NCI-H524 treated with DMSO at 0.1 percent for 48 hours (cell line): ENCODE measurements around the gene FYCO1.

Experiments used
- DNase-seq: peaks from one replicate; lab custom pipeline; 2025; lab: John Stamatoyannopoulos, UW

Gene FYCO1

DNA sequence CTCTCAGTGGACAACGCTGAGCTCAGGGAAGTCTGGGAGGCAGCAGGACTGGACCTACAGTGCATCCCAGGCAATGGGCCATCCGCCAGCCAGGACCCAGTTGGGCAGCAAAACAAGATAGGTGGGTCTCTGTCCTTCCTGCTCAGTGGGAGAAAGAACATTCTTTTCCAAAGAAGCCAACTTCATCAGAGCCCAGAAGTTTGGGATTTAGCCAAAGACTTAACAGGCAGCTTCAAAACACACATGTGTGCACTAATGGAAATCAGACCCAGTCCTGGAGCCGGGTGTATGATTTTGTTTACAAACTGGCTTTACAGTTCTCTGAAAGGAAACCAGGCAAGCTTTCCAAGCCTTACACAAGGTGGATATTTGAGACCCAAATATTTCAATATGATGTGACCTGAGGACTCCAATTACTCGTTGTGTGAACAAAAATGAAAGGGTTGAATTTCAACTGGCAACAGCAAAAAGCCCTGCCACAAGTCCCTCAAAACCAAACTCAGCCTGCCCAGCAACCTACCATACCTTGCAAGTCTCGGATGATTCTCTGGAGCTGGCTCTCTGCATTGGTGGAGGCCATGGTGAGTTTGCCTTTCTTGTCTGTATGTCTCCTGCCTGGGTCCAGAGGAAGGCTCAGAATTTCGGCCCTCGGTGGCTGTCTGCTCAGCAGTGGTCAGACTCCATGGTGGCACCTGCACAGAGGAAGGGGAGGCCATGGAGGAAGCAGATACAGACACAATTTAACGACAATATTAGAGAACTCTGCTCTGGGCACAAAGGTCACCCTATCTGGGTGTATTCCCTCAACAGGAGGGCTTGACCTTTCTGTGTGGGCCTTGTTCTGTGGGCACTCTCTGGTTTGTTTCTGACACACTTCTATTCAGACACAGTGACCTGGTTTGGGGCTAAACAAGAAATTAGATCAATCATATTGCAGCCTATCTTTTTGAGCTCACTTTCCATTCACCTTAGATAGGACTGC lies 11.0 kb downstream of the FYCO1 start:
- DNase-seq, result no peak

DNA sequence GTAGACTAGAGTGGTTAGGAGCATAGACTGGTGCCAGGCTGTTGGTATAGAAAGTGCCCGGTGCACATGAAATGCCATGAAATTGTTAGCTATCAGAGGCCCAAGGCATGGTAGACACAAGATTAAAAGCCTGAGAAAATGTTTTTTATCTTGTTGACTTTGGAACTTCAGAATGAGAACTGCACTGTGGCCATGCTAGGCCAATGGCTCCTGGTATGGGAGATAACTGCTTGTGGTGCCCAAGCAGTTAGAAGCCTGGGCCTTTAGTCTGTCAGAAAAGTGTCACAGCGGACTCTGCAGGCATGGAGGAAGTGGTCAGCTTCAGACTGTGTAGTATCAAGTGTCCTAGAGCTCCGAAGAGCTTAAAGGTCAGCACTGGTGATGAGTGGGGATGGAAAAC lies 11.9 kb downstream of the FYCO1 start:
- DNase-seq, result no peak

DNA sequence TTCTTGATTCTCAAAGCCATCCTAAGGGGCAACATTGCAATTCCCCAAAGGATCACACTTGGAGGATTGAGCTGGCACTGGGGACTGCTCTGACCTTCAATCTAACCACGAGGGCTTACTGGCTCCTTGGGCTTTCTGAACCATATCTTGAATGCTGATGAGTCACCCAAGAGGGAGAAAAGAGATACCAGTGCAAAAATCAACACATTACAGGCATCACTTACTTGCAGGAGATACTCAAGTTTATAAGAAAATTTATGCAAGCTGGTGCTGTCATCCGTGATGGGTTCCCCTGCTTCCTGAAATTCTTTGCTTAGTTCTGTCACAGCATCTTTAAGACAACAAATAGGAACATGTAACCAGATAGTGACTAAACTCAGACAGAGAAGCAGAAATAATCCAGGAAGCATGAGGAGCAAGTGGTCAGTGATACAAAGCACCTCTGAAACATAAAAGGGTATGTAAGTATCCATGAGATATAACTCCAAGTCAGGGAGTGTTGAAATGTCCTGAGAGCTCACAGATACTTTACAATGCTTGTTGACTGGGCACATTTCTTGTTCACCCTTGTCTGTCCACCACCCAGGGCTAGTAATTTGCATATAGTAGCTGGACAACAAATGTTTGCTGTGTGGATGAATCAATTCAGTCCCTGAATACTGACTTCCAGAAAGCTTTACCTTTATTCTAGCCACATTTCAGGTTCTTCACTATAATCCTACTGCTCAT lies 14.1 kb downstream of the FYCO1 start:
- no peak for DNase-seq

DNA sequence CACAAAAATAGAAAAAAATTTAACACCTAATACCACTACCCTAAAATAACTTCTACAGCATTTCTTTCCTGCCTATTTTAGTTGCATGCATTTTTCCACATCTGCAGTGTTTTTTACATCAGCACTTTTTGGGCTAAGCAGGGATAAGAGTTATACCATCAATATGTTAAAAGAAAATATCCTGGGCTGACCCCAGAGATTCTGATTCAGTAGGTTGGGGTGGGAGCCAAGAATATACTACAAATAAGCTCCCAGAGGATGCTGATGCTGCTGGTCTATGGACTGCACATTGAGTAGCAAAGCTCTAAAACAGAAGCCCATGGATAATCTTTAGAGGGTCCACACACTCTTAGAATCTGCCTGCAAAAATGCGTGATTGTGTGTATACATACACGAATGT lies 14.8 kb downstream of the FYCO1 start:
- no peak for DNase-seq

- DNase-seq, result no peak
These were observed 15.3 kb downstream of the FYCO1 start for GRCh38 chr3:45980229-45980813.

GRCh38 chr3:45979378-45979777 lies 16.2 kb downstream of the FYCO1 start:
- no peak for DNase-seq

DNA sequence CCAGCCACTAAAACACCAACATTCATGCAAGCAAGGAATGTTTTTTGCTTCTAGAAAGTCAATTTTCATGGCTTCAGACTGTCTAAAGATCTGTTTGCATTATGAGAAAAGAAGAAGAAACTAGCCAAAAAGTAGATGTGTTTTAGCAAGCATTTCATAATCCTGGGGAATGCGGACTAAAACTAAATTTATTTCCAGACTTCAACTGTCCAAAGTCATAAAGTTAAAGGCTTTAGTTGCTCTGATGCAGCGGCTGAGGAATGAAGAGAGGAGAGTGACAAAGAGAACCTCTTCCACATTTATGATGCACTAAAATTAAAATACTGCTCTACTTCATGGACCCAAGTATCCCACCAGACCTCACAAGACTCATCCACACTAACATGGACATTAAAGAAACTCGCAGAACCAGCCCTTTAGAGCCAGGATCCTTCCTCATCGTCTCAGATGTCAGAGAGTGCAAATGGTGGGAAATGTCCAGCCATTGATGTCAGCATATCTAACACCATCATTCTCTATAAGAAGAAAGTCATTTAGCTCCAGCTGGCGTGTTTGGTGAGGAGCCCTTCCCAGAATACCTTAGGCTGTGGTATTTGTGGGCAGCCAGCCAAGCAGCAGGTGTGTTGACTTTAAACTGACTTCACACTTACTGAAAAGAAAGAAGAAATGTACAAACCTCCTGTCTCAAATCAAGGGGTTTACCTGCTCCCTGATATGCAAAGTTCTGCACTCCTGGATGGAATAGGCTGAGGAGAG lies 17.4 kb downstream of the FYCO1 start:
- no peak for DNase-seq

GRCh38 chr3:45976191-45977091 lies 19.2 kb downstream of the FYCO1 start:
- no peak for DNase-seq

DNA sequence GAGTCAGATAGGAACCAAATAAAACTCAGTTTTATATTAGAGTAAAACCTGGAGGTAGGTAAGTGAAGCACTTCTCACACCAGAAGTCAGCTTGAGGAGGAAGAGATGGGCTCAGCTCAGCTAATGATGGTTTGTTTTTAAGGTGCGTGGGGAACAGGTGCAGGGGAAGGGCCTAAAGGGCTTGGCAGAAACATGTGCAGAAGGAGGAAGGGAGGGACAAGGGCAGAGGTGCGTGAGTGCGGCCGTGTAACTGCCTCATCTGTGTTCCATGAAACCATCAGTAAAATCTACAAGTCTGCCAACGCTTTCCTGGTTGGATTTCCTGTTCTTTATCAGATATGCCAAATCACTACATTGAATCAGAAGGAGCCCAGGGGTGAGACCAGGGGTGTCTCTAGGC lies 19.9 kb downstream of the FYCO1 start:
- no peak for DNase-seq

DNA sequence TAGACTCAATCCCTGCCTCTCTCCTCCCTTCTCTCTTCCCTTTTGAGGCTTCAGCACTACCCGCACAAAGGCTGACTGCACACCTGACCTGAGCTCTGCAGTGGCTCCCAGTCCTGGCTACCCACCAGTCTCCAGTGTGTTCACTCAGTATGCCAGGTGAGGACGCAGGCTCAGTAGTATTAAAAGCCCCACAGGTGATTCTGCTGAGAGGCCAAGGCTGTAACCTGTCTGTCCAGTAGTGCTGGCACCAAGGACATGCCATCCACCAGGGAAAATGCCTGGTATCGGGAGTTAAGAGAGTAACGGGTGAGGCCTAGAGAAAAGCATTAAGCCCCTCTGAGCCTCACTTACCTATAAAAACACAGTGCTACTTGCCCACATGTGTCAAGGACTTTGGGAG lies 20.9 kb downstream of the FYCO1 start:
- DNase-seq, result no peak

- DNase-seq, result no peak
These were observed 22.9 kb downstream of the FYCO1 start for GRCh38 chr3:45972534-45973402.

GRCh38 chr3:45969953-45970352 lies 25.7 kb downstream of the FYCO1 start:
- no peak for DNase-seq

DNA sequence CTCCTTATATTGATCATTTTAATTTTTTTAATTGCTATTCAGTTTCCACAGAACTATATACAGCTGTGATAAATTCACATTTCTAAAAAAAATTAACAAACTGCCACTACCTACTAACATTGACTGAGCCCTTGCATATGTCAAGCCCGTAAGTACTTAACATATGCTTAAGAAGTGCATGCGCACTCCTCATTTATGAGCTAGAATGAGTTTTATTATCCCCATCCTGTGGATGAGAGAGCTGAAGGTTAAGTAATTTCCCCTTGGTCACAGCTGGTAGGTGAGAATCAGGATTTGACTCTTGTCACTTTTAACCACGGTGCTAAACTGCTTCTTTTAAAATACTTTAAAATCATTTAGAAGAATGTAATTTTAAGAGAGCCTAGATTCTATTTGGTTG lies 26.5 kb downstream of the FYCO1 start:
- DNase-seq, result no peak

- DNase-seq, result no peak
These were observed 26.9 kb downstream of the FYCO1 start for GRCh38 chr3:45968706-45969105.

- DNase-seq, result no peak
These were observed 27.5 kb downstream of the FYCO1 start for GRCh38 chr3:45968149-45968548.

GRCh38 chr3:45967724-45968123 lies 27.9 kb downstream of the FYCO1 start:
- DNase-seq, result no peak

- no peak for DNase-seq
These were observed 28.5 kb downstream of the FYCO1 start for GRCh38 chr3:45966950-45967640.

GRCh38 chr3:45966371-45966791 lies 29.2 kb downstream of the FYCO1 start:
- DNase-seq, result no peak

- DNase-seq, result no peak
These were observed 30.0 kb downstream of the FYCO1 start for GRCh38 chr3:45965653-45966052.
